Hematopoietic multipotent progenitor cell treated with erythropoietin and hydrocortisone succinate and interleukin-3 and kit ligand, for 17 days (in vitro differentiated cells): ENCODE measurements around the gene STK40.

Experiments used
- DNase-seq: peaks from one replicate; pipeline ENCODE4 v3.0.0-alpha.2; 2015; ENCODE audit warnings: low spot score

STK40 gene

DNA sequence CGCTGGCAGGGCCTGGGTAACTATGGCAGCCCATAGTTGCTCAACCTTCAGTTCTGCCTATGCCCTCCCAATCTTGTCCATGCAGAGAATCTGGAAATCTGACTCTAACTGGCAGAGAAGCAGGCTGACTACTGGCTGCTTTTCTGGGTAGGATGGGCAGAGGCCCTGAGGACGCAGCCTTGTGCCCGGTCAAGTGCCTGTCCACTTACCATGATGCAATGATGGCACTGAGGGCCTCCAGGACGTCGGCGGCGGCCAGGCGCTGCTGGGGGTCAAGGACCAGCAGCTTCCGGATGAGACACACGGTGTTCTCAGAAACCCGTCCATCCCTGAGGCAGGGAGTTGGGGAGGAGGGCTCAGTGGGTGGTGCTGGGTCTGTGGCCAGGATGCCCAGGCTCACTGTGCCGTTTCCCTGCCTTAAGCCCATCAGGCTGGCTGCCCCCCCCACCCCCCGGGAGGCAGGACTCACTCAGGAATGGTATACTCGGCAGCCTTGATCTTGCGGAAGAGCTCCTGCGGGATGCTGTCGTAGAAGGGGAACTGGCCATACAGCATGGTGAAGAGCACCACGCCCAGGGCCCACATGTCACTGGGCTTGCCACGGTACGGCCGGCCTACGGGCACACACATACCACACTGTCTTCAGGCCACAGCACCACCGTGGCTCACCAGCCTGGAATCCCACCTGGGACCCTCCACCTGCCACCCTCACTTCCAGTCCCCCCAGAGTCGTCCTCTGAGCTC, 41.9 kb downstream of the STK40 start:
- no peak for DNase-seq

DNA sequence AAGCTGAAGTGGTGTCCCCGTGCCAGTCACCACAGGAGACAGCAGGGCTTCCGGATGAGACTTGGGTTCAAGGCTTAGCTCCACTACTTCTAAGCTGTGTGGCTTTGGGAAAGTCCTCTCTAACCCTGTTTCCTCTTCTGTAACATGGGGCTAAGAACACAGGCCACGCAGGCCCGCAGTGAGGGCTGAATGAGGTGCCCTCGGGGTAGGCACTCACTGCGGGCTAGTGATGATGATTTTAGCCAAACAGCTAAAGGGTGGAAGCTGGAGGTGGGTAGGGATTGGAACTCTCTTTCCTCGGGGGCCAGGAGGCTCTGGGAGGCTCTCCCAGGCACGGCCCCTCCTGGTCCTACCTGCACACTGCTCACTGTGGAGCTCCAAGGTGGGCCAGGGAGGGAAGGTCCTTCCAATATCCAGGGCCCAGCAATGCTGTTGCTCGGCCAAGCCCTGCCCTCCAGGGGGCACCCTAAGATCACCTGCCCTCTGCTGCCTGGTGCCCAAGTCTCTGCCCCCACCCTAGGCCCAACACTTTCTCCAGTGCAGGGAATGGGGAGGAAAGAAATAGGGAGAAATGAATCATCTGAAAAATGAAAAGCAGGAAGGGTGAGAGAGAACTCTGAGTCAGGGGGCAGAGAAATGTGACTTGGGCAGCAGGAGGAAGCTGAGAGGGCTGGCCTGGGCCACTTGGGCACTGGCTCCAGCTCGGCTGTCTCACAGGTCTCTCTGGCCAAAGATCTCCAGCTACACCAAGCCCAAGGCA, 43.1 kb downstream of the STK40 start:
- DNase-seq: peak; percentile 81

DNA sequence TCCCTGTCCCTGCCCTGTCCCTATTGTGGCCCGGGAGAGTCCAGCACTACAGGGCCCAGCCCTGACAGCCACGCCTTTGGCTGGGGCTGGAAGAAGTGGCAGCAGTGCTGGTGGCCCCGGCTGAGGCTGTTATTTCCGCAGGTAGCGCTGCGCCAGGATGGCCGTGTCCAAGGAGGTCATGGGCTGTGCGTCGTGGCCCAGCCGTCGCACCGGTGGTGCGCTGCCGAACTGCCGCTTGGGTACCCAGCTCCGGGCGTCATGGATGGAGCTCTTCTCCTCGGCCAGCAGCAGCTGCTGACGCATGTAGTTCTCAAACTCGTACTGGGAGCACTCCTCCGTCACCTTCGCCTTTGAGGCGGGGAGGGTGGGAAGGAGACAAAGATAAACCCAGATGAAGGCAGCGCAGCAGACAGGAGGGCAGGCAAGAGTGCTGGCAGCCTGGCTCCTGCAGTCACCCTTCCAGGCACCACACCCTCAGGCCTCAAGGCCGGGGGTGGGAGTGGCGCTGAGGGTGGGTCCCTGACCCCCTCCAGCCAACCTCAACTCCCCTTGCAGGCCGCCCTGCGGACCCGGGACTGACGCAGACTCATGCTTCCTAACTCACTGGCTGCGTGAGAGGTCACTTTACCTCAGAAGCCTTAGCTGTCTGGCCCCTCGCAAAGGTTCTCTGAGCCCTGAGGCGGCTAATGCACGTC, 44.0 kb downstream of the STK40 start:
- no peak for DNase-seq

DNA sequence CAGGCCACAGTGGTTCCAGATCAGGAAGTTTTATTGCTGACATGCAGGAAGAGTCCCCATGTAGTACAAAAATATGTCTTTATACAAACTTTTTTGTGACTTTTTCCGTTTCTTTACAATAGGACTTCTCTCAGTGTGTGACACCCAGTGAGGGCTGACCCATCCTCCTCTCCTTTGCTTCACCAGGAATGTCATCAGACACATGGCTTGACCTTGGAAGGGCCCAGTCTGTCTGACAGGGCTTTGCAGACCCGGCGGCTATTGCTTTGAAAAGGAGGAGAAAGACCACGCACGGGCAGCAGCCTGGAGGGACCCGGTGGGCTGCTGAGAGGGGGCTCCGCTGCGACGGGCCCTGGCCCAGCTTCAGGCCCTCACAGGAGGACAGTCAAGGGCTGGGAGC, 46.1 kb downstream of the STK40 start:
- no peak for DNase-seq

DNA sequence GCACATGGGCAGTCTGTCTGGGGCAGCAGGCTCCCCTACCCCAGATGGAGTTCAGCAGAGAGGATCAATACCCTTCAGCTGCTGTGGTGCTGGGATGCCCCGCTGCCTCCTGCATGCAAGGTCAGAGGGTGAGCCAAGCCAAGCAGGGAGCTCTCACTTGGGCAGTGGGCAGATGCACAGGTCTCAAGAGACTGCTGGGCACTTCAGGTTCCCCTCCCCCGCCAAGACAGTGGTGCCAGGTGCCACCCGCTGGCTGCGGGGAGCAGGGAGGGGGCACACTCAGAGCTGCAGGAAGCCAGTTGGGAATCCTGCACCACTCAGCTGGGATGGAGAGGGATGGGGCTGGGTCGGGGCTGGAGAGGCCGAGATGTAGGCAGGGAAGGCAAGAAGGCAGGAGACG, 46.5 kb downstream of the STK40 start:
- no peak for DNase-seq

DNA sequence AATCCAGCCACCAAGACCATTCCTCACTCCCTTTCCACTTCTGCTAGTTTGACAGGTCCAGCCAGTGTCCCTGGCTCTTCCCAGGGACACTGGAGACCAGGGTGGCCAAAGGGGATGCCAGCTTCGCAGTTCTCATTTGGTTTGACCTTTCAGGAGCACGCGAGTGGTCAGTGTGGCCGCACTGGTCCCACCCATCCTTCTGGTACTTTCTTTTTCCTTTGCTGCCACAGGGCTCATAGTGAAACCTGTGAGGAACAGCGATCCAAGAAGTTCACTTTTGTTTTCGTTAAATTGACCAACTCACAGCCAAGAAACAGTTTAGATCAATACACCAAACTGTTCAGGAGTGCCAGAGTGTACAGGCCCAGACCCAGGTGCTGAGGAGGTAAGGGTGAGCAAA, 47.9 kb downstream of the STK40 start:
- no peak for DNase-seq

DNA sequence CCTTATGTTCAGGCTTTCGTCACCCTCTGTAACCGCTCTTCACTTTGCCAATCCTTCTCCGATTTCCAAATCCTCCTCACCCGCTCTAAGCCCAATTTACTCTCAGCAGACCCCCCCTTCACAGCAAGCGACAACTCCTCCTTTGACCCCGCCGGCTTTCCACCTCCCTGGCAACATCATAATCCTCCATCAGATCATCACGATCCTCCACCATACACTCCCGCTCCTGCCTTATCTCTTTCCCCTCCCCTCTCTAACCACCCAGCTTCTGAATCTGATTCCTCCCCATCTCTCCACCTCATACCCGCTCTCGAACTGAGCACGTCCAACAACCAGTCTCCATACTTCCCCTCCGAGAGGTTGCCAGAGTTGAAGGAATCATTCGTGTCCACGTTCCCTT, 54.8 kb downstream of the STK40 start:
- DNase-seq: no peak

DNA sequence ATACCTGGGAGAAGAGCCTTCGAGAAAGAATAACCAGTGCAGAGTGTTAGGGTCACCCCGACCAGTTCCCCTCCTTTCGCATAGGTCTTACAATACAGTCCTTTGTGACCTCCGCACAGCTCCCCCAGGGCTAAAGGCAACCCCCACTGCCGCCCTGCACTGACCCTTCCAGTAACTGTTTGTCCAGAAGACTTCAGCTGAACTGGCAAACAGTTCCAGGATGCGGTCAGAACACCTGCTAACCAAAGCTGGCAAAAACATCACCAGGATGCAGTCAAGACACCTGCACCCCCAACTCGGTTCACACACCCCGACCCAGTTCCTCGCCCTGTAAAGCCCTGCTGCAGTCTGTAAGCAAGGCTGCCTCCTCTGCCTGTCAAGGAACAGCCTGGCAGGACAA, 55.9 kb downstream of the STK40 start:
- no peak for DNase-seq

DNA sequence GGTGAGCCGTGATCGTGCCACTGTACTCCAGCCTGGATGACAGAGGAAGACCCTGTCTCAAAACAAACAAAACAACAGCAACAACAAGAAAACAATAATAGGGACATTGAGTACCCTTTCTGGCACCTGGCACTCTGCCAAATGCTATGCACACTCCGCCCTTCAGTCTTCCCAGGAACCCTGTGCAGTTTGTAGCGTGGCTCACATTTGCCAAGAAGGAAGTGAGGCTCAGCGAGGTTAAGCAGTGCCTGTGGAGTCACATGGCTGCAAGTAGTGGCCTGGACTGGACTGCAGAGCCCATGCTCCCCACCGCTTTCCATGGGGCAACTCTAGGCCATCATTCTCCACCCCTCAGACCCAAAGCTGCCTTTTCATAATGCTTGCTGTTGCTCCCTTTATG, 57.0 kb downstream of the STK40 start:
- no peak for DNase-seq

DNA sequence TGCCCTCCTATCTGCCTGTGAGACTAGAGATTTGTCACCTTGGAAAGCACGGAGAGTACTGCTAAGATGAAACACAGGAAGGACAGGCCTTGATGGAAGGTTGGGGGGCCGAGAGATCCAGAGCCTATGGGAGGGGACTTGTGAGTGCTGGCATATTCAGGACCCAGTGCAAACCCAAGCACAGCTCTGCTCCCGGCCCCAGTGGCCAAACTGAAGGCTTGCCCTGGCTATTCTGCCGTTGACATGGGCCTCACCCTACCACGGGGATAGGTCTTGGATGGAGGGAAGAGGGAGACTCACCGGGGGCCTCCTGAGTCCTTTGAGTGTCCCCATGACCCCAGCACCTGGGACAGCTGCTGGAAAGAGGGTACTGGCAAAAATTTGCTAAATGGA, 57.6 kb downstream of the STK40 start:
- no peak for DNase-seq

DNA sequence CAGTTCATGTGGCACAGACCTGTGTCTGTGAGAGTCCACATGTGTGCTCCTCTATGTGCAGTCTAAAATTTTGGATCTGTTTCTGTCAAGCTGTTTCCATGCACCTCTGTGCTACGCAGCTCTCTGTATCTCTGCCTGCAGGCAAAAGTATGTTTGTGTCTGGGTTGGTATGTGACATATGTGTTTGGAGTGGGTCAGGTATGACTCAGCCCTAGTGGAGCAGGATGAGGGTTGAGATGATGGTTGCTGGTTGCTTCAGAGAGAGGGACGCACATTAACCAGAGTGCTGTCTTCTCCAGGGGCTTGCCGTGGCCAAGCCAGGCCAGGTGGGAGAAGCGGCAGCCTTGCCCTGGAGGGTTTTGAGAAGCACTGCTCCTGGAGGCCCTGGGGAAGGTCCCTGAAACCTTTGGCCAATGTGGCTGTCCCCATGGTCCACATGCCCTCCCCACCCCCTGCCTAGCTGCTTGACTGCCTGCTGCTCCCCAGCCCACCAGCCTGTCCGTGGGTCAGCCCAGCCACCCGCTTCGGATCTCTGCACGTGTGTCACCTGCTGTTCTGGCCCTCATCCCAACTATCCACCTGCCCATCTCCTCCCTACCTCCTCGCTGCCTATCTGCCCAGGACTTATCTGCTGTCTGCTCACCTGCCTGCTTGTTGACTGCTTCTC, 58.2 kb downstream of the STK40 start:
- no peak for DNase-seq

DNA sequence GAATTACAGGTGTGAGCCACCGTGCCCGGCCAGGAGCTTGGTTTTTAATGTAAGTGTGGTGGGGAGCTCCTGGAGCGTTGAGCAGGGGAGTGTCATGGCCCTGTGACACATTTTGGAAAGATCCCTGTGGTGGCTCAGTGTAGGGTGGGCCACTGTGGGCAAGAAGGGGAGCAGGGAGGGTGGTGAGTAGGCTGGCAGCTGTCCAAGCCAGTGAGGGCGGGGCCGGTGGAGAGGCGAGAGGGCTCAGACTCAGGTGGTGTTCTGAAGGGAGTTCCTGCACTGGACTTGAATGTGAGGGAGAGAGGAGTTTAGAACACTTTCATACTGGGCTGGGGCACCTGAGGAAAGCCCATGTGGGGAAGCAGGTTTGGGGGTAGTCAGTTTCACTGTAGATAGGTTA, 59.2 kb downstream of the STK40 start:
- DNase-seq: no peak

DNA sequence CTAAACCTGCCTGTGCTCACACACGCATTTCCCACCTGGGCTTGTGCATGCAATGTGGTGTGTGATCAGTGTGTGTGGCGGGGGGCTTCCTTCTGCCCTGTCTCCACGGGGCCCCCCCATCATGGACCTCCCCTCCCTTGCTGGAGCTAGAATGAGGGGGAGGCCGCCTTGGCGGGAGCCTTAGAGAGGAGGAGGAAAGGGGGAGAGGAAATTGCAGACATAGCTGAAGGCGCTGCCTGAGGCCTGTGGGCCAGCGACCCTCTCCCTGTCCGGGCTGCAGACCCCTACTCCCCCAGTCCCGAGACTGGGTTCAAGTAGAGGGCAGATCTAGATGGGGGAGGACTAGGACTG, 61.4 kb downstream of the STK40 start:
- no peak for DNase-seq

DNA sequence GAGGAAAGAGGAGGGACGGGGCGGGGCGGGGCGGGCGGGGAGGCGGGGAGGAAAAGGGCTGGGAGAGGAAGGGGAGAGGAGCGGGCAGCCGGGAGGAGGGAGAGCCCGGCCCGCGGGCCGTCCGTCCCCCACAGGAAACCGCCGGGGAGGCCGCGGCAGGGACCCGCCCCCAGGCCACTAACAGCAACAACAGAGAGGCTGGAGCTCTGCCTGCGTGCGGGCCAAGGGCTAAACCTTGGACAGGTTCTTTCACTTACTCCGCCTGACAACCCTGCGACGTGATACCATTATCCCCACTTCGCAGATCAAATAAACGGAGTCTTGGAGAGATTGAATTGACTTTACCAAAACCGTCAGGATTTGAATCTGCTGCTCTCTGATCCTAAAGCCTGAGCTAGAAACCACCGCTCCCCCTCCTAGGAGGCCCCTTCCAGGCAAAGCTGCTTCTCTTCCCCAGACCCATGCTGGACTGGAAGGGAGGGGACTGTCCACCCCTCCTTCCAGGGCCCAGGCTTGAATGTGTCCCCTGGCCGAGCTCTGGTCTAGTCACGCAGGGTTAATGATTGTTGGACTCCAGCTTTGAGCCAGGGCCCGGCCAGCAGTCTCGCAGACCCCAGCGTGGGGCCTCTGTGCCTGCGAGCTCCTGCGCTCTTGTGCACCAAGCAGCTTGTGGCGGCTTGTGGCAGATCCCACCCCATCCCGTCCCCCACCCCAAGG, 61.9 kb downstream of the STK40 start, which contains the start of gene EVA1B:
EVA1B (minus strand) TSS at position 10 of the 717 bp plus-strand sequence. CDS start 608 bp downstream, outside the sequence.
- no peak for DNase-seq

DNA sequence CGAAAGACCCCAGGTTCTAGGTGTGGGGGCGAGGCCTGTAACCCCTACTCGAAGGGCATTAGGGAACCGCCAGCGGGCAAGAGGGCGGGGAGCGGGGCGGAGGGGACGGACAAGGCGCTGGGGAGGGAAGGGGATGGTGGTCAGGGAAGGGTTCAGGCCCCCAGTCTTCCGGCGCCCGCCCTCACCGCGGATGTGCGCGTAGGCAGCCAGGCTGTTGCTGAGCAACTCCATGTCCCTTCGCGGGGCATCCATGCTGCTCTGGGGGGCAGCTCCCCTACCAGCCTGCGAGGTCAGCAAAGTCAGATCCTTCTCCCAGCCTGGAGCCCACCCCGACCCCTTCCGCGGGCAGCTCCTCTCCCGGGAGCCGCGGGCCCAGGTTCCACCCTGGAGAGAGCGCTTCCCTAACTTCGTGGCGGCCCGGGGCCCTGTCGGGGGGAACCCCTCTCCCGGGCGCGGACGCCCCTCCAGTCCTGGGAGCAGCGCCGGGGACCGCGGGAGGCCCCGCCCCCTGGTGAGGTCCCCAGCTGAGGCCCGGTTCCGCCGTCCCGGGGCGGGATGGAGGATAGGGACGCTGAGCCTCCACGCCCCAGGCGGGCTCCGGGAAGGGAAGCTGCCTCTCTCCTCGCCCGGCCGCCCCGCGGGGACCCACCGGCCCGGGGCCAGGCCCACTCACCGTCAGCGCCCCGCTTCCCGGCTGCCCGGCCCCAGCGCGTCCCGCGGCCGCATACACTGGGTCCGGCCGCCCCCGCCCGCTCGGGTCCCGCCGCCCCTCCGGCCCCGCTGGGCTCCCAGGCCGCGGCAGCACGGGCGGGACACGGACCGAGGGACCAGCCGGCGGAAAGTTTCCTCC, 62.7 kb downstream of the STK40 start:
- no peak for DNase-seq

DNA sequence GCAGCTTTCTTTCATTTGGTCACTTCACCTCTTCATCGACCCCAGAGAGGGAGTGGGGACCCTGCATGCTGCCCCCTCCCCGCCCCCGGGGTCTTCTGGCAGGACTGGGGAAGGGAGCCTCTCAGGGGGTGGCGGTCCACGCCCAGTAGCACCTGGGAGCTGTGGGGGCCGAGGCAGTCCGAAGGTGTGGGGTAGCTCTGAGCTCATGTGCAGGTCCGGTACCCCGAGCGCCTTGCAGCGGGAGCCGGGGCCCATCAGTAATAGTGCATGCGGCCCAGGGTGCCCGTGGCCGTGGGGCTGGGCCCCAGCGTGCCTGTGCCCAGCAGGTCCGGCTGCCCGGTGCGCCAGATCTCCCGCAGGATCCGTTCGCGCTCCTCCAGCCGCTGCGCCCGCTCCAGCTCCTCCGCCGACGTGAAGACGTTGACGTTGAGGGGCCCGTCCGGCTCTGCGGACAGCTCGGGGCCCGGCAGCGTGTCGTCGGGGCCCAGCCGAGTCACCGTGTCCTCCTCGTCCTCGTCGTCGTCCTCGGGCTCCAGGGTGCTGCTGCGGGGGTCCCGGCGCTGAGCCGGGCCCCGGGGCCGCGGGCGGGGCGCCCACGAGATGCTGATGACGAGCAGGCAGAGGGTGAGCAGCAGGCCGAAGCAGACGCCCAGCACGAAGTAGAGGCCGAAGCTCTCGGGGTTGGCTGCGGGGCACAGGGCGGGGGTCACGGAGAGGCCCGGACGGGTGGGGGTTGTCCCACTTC, 63.5 kb downstream of the STK40 start:
- DNase-seq: no peak

DNA sequence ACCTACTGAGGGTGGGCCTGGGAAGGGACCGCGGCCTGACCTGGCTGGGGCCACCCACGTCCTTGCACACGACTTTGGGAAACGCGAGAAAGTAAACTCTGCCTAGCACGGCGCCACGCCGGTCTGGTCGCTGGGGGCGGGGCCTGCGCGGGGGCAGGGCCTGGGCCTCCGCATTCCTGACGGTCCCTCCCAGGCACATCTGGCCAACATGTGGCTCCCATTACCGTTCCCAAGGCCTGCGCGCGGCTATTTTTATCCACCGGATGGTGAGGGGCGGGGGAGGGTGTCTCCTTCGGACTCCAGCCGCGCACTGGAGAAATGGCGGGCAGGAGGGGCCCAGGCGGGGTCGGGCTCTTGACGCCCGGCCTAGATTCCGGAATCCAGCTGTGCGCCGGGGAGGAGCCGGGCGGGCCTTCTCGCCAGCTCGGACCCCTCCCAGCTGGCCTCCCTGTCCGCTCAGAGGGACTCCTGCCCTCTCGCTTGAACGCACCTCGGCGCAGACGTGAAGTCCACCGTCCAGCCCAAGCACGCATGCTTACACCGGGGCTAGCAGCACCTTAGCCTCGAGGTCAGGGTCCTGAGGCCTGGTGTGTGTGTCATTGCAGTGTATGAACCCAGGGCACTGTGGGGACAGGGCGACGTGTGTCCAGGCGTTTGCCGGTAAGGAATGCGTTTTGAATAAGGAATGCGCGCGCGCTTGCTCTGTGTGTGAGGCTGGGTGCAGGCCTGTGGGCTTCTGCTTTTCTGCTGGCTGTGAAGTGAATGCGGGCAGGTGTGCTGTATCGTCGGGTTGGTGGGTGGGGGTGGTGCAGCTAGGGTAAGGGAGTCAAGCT, 64.4 kb downstream of the STK40 start:
- DNase-seq: no peak

DNA sequence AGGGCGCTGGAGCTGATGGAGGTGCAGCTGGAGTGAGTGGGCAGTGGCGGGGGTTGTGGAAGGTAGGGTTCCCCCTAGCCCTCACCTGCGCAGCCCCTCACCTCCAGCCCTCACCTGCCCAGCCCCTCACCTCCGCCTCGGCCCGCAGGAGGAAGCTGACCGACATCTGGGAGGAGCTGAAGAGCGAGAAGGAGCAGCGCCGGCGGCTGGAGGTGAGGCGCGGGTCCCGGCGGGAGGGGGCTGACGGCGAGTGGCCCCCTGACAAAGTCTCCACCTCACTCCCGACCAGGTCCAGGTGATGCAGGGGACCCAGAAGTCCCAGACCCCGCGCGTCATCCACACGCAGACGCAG, 65.0 kb downstream of the STK40 start:
- DNase-seq: no peak

DNA sequence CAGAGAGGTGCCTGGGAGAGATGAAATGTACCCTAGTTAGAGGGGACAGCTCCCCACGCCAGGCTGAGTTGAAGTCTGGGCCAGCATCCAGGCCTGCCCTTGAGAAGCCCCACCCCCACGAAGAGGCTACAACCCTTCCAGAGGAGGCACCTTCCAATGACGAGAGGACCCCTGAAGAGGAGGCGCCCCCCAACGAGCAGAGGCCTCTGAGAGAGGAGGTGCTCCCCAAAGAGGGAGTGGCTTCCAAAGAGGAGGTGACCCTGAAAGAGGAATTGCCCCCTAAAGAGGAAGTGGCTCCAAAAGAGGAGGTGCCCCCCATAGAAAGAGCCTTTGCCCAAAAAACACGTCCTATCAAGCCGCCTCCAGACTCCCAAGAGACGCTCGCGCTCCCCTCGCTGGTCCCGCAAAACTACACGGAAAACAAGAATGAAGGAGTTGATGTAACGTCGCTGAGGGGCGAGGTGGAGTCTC, 65.4 kb downstream of the STK40 start:
- no peak for DNase-seq
